Endothelial cell (in vitro differentiated cells): Measurements from ENCODE around the gene NDE1. TPM values are rescaled to one million over a fixed set of nuclear protein-coding genes. Genes with fewer than 3 reads are reported as not detected.

Experiments
- DNase-seq: peaks from one replicate; pipeline ENCODE4 v3.0.0; 2021; ENCODE audit warnings: low spot score
- H3K27ac Mint-ChIP-seq: one replicate; pipeline ENCODE4 v1.8.0; 2021; ENCODE audit warnings: mixed read lengths, inconsistent platforms; ENCODE audit not compliant: unreplicated experiment
- H3K27me3 Mint-ChIP-seq: one replicate; pipeline ENCODE4 v1.8.0; 2021; ENCODE audit warnings: mild to moderate bottlenecking, moderate library complexity, mixed read lengths, inconsistent platforms; ENCODE audit not compliant: unreplicated experiment
- H3K36me3 Mint-ChIP-seq: one replicate; pipeline ENCODE4 v1.8.0; 2021; ENCODE audit warnings: mild to moderate bottlenecking, low read depth, mixed read lengths, inconsistent platforms; ENCODE audit not compliant: unreplicated experiment
- H3K4me1 Mint-ChIP-seq: one replicate; pipeline ENCODE4 v1.8.0; 2021; ENCODE audit warnings: mild to moderate bottlenecking, mixed read lengths, inconsistent platforms; ENCODE audit not compliant: unreplicated experiment
- H3K4me3 Mint-ChIP-seq: one replicate; pipeline ENCODE4 v1.8.0; 2021; ENCODE audit warnings: mild to moderate bottlenecking, mixed read lengths, inconsistent platforms; ENCODE audit not compliant: unreplicated experiment
- H3K9me3 Mint-ChIP-seq: one replicate; pipeline ENCODE4 v1.8.0; 2021; ENCODE audit warnings: mixed read lengths, inconsistent platforms; ENCODE audit not compliant: unreplicated experiment
- total RNA-seq: library from RNA; stranded (reverse); fragmentation: NEBNext Ultra II Directional; extraction: Animal tissue kit (Norgen Biotek cat#: 25700); gene quantifications from one replicate; pipeline ENCODE4 v1.2.1, GENCODE V29; 2021; ENCODE audit not compliant: unreplicated experiment
- TF ChIP-seq, protein P1 (sequence below): fragments of 200-600 bp; sonication (generic); IDR thresholded peaks from one replicate; pipeline ENCODE4 v1.5.0; 2021; ENCODE audit warnings: antibody characterized with exemption; ENCODE audit not compliant: unreplicated experiment

Gene NDE1
- total RNA-seq, 1 donor from 2014 or later: 24.1 TPM

DNA sequence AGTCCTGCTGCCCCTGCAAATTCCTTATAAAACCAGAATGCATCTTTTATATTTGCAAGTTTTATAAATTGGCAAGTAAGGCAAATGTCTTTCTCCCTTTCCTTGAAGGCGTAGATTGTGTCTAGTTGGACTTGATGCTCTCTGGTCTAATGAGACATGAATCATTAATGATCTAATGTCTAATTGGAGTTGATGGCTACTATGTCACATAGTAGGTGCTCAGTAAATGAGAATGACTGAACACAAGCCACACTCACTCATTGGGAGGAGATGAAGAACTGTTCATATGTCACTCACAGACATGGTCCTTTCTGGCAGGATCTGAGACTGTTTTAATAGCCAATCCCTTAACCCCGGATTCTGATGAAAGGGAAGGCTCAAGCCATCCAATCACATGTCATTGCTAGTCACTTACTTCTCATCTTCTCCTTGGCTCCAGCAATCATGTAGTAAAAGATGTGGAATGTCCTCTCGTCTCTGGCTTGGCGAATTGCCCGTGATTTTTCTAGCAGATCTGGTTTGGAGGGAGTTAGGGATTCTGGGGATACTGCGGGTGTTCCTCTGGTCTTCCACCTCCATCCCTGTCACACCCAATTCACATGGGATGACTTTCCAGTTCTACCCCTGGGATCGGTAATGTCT, 125.7 kb downstream of the NDE1 start:
- Mint-ChIP-seq H3K27me3 (peaks cover 3% of the 10 kb centered on the region), H3K9me3 (no peaks in the 10 kb centered on the region), H3K4me1 (no peaks in the 10 kb centered on the region)

More for the DNA sequence above, 125.7 kb downstream of the NDE1 start:
- no peak overlapping the region for H3K27ac Mint-ChIP-seq
- DNase-seq: no peak
- TF ChIP-seq, protein P1, sequence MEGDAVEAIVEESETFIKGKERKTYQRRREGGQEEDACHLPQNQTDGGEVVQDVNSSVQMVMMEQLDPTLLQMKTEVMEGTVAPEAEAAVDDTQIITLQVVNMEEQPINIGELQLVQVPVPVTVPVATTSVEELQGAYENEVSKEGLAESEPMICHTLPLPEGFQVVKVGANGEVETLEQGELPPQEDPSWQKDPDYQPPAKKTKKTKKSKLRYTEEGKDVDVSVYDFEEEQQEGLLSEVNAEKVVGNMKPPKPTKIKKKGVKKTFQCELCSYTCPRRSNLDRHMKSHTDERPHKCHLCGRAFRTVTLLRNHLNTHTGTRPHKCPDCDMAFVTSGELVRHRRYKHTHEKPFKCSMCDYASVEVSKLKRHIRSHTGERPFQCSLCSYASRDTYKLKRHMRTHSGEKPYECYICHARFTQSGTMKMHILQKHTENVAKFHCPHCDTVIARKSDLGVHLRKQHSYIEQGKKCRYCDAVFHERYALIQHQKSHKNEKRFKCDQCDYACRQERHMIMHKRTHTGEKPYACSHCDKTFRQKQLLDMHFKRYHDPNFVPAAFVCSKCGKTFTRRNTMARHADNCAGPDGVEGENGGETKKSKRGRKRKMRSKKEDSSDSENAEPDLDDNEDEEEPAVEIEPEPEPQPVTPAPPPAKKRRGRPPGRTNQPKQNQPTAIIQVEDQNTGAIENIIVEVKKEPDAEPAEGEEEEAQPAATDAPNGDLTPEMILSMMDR: no peak
- H3K4me3 Mint-ChIP-seq: no peak overlapping the region
- no peaks in the 10 kb centered on the region for H3K36me3 Mint-ChIP-seq

Other genes with a start within 250 kb of the NDE1 start
- gene BMERB1, start 215.7 kb upstream of the NDE1 start, total RNA-seq: 9.9 TPM
- 55.2 TPM for gene MARF1, start 7.1 kb upstream of the NDE1 start, total RNA-seq
- 0.51 TPM for gene MYH11, start 206.8 kb downstream of the NDE1 start, total RNA-seq
- gene CEP20, start 238.4 kb downstream of the NDE1 start, total RNA-seq: 16.1 TPM